WERI-Rb-1 (cell line): ENCODE results near the gene KDM4F.

Experiments
- DNase-seq: peaks from one replicate; pipeline ENCODE4 v3.0.0-alpha.2; 2020
- H3K27ac ChIP-seq: fragments of 250-450 bp; sonication (Bioruptor Pico); 2 replicates; pipeline ENCODE4 v1.5.1; 2020; ENCODE audit warnings: mild to moderate bottlenecking, moderate library complexity
- H3K27me3 ChIP-seq: fragments of 250-450 bp; sonication (Bioruptor Pico); 2 replicates; pipeline ENCODE4 v1.5.1; 2021; ENCODE audit warnings: mild to moderate bottlenecking, low read depth, moderate library complexity; ENCODE audit not compliant: insufficient read depth, severe bottlenecking
- H3K36me3 ChIP-seq: fragments of 250-450 bp; sonication (Bioruptor Pico); 2 replicates; pipeline ENCODE4 v1.5.1; 2020; ENCODE audit warnings: mild to moderate bottlenecking, moderate library complexity
- H3K4me3 ChIP-seq: 2 replicates; pipeline ENCODE4 v1.5.1; 2011; ENCODE audit warnings: low read depth, mild to moderate bottlenecking, control low read depth, low read length
- H3K9me3 ChIP-seq: fragments of 250-450 bp; sonication (Bioruptor Pico); 2 replicates; pipeline ENCODE4 v1.5.1; 2021; ENCODE audit warnings: mild to moderate bottlenecking, moderate library complexity; ENCODE audit not compliant: severe bottlenecking
- CTCF ChIP-seq: IDR thresholded peaks from 2 replicates; pipeline ENCODE4 v1.5.1; 2011; ENCODE audit warnings: low read depth, mild to moderate bottlenecking, control low read depth, inconsistent platforms, low read length

Gene KDM4F

GRCh38 chr11:95082576-95083001, 33.4 kb downstream of the KDM4F start:
- Histone ChIP-seq H3K9me3 (no peaks in the 10 kb centered on the region), H3K27ac (no peak overlapping the region), H3K4me3 (no peak overlapping the region), H3K36me3 (no peaks in the 10 kb centered on the region), H3K27me3 (no peaks in the 10 kb centered on the region)
- DNase-seq: no peak
- TF ChIP-seq CTCF: no peak

GRCh38 chr11:95084509-95084908, 35.3 kb downstream of the KDM4F start:
- Histone ChIP-seq H3K27me3 (no peaks in the 10 kb centered on the region), H3K36me3 (no peaks in the 10 kb centered on the region), H3K9me3 (no peaks in the 10 kb centered on the region), H3K4me3 (no peak overlapping the region), H3K27ac (no peak overlapping the region)
- DNase-seq: no peak
- no peak for TF ChIP-seq CTCF

- H3K27ac ChIP-seq: no peak overlapping the region
- H3K27me3 ChIP-seq: no peaks in the 10 kb centered on the region
- no peaks in the 10 kb centered on the region for H3K9me3 ChIP-seq
- no peaks in the 10 kb centered on the region for H3K36me3 ChIP-seq
- TF ChIP-seq CTCF: no peak
- H3K4me3 ChIP-seq: no peak overlapping the region
- no peak for DNase-seq
Observed at GRCh38 chr11:95085117-95085816, 36.0 kb downstream of the KDM4F start.

GRCh38 chr11:95086151-95086550, 36.9 kb downstream of the KDM4F start:
- H3K9me3 ChIP-seq: no peaks in the 10 kb centered on the region
- no peaks in the 10 kb centered on the region for H3K36me3 ChIP-seq
- H3K27ac ChIP-seq: no peak overlapping the region
- H3K27me3 ChIP-seq: no peaks in the 10 kb centered on the region
- DNase-seq: peak; percentile 28
- H3K4me3 ChIP-seq: no peak overlapping the region
- no peak for TF ChIP-seq CTCF

- no peak for DNase-seq
- H3K9me3 ChIP-seq: no peaks in the 10 kb centered on the region
- no peaks in the 10 kb centered on the region for H3K27me3 ChIP-seq
- no peak overlapping the region for H3K4me3 ChIP-seq
- TF ChIP-seq CTCF: no peak
- H3K27ac ChIP-seq: no peak overlapping the region
- no peaks in the 10 kb centered on the region for H3K36me3 ChIP-seq
Observed at GRCh38 chr11:95086836-95087570, 37.8 kb downstream of the KDM4F start.
